AG09319 (cell line): Measurements from ENCODE around the gene C1orf198.

Experiments
- DNase-seq: peaks from one replicate; pipeline ENCODE4 v3.0.0-alpha.2; 2010; ENCODE audit warnings: low read depth; ENCODE audit errors: extremely low read depth
- CTCF ChIP-seq: IDR thresholded peaks from 2 replicates; pipeline ENCODE4 v1.5.1; 2011; ENCODE audit warnings: low read depth, mild to moderate bottlenecking, inconsistent platforms, low read length, moderate library complexity

C1orf198 gene

GRCh38 chr1:230877146-230877923 is 9.0 kb upstream of the C1orf198 start:
- peak; percentile 56 for DNase-seq
- TF ChIP-seq CTCF, result no peak

GRCh38 chr1:230876660-230877059 is 8.3 kb upstream of the C1orf198 start:
- no peak for TF ChIP-seq CTCF
- DNase-seq, result no peak

GRCh38 chr1:230875370-230875769 is 7.0 kb upstream of the C1orf198 start:
- no peak for TF ChIP-seq CTCF
- DNase-seq, result no peak

GRCh38 chr1:230870916-230871315 is 2.6 kb upstream of the C1orf198 start:
- no peak for DNase-seq
- TF ChIP-seq CTCF, result no peak

- TF ChIP-seq CTCF, result no peak
- DNase-seq, result no peak
These were observed 1.2 kb upstream of the C1orf198 start for GRCh38 chr1:230869500-230869899.

- DNase-seq, result no peak
- TF ChIP-seq CTCF, result no peak
These were observed 540 bp upstream of the C1orf198 start for GRCh38 chr1:230868736-230869385.
